ENCODE data around the gene CCDC191.

DNA sequence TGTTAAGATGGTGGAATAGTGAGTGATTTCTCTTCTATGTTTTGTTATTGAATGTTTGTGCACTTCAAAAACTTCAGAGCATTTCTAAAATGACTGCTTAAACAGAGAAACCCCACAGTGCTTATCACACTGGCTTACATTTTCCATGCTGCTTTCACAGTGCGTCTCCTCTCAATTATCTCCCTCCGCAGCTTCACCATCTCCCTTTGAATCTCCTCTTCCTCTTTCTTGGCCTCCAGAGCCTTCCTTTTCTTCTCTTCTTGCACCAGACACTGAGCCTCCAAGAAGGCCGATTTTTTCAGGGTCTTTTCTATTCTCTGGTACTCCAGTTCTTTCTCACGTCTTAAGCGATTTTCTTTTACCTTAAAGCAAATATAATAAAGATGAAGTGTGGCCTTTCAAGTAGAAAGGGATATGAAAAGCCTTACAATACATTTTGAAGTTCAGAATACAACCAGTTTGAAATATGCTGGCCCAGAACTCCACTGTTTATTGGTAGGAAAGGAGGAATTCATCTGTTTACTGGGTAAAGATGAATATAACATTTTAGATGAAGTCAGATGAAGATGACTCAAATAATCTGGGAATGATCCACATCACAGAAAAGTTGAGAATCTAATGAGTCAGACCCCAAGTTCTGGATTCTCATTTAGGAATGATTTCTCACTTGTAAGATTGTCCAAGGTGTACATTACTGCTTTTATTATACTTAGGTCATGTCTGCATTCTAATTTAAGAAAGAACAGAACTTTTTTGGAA is 21.4 kb downstream of the CCDC191 start:
- TF ChIP-seq, protein P1, sequence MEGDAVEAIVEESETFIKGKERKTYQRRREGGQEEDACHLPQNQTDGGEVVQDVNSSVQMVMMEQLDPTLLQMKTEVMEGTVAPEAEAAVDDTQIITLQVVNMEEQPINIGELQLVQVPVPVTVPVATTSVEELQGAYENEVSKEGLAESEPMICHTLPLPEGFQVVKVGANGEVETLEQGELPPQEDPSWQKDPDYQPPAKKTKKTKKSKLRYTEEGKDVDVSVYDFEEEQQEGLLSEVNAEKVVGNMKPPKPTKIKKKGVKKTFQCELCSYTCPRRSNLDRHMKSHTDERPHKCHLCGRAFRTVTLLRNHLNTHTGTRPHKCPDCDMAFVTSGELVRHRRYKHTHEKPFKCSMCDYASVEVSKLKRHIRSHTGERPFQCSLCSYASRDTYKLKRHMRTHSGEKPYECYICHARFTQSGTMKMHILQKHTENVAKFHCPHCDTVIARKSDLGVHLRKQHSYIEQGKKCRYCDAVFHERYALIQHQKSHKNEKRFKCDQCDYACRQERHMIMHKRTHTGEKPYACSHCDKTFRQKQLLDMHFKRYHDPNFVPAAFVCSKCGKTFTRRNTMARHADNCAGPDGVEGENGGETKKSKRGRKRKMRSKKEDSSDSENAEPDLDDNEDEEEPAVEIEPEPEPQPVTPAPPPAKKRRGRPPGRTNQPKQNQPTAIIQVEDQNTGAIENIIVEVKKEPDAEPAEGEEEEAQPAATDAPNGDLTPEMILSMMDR (optimal IDR thresholded peaks at IDR 0.05 in 1 of 3, IDR thresholded peaks at IDR 0.05 in 1 of 3, conservative IDR thresholded peaks at IDR 0.05 in 1 of 3; ENCODE audit: extremely low read depth in 1 of 3, insufficient read depth in 2 of 3, low read length in 3 of 3): no peak
- no peak for TF ChIP-seq EZH2 (IDR thresholded peaks at IDR 0.05; ENCODE audit: low read length)

Data from keratinocyte (primary cell).